ENCODE results near the gene POLD3.

The POLD3 gene

GRCh38 chr11:74673693-74674360 is 81.4 kb downstream of the POLD3 start:
- DNase-seq (ENCODE audit: low spot score) = no peak

- DNase-seq (ENCODE audit: low spot score) = no peak
These were observed 83.4 kb downstream of the POLD3 start for GRCh38 chr11:74675761-74676160.

DNA sequence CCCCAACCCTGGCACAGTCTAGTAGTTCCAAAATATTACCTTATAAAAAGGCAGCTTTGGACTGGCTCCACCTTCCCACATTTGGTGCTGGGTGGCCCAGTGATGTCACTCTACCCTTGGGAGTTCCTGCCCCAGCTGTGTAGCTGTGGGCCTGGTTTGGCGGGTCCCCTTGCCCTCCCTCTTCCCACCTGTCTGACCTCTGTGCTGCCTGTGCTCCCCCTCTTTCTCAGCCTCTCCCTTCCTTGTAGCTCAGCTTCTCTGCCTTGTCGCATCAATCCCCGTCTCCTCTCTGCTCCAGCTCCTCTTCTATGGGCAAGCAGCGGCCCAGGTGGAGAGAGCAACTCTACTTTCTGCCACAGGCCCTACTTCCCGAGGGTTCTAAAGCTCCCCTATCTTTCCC is 84.2 kb downstream of the POLD3 start:
- no peak for DNase-seq (ENCODE audit: low spot score)

GRCh38 chr11:74677131-74677530 is 84.7 kb downstream of the POLD3 start:
- no peak for DNase-seq (ENCODE audit: low spot score)

DNA sequence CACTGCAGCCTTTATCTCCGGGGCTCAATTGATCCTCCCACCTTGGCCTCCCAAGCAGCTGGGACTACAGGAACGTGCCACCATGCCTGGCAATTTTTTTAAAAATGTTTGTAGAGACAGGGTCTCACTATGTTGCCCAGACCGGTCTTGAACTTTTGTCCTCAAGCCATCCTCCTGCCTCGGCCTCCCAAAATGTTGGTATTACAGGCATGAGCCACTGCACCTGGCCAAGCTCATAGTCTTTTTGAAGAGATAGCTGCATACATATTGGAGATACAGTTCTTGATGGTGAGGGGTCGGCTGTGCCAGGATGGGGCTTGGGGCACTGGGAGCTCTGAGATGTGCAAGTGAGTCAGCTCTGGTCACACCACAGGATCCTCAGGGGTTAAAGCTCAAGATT is 85.7 kb downstream of the POLD3 start:
- DNase-seq (ENCODE audit: low spot score) = no peak

- no peak for DNase-seq (ENCODE audit: low spot score)
These were observed 86.5 kb downstream of the POLD3 start for GRCh38 chr11:74678591-74679512.

DNA sequence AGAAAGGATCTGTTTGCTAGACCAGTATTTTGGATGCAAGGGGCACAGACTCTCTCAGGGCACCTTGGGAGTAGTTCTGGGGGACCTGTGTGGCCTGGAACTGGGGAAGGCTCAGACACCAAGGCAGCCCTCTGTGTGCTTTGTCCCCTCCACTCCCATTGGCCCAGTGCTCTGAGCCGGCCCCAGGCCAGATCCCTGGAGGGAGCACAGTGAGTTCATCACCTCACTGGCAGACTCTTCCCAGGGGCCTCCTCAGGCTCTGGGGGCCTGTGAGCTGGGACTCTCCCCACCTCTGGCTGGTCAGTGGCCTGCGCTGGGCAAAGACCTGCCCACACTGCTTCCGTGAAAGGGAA is 87.1 kb downstream of the POLD3 start:
- no peak for DNase-seq (ENCODE audit: low spot score)

- no peak for DNase-seq (ENCODE audit: low spot score)
These were observed 87.8 kb downstream of the POLD3 start for GRCh38 chr11:74680035-74680671.

- no peak for DNase-seq (ENCODE audit: low spot score)
These were observed 88.5 kb downstream of the POLD3 start for GRCh38 chr11:74680703-74681531.

DNA sequence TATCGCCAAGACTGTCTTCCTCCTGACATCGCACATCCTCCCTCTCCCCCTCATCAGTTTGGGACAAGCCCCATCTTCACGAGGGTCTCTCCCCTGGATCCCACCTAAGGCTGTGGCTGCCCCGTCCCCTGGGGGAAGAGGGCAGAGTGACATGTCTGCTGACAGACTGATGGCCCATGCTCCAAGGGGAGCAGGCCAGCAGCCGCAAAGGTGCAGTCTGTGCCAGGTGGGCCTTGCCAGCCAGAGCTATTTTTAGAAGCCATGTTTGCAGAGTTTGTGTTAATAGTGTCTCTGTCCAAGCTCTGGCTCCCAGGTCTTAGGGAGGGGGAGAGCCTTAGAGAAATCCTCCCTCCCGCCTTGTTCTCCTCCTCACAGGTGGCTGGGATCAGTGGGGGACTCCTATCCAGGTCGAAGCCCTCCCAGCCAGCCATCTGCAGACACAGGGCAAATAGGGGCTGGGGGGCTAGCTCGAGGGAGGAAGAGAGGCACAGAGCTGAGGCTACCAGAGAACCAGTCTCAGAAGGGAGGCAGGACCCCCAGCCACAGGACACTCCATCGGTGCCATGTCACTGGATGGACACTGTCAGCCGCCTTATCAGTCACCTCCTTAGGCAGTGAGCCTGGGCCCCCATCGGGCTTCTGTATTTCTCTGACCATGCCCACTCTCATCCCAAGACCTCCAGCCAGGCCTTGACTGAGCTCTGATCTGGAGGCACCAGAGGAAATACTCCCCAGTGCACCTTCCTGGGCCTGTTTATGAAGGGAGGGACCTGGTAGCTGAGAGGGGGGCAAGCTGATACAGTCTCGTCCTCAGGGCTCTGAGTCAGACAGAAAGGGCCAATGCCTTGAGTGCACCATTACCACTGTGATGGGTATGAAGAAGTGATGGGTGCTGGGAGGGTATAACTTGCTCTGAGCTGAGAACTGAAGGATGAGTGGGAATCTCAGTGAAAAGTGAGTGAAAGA is 89.6 kb downstream of the POLD3 start:
- DNase-seq (ENCODE audit: low spot score) = no peak

DNA sequence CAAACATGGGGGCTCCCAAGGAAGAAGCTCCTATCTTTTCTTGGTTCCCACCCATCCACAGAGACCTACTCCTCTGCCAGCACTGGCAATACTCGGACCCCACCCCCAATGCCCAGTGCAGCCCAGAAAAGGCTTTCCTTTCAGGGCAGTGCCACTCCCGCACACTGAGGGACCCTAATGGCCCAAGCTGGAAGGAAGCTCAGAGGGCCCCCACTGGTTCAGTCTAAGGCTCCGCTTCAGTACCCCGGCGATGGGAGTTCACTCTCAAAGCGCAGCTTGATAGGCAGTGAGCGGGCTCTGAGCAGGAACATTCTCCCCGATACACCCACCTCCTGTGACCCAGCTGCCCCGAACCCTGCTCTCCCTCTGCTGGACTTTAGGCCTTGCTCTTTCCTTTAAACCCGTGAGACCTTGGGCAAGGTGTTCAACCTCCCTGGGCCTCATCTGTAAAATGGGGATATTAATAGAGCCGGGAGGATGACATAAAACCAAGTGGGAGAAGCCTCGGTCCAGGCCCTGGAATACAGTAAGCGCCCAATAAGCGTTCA is 90.4 kb downstream of the POLD3 start:
- no peak for DNase-seq (ENCODE audit: low spot score)

DNA sequence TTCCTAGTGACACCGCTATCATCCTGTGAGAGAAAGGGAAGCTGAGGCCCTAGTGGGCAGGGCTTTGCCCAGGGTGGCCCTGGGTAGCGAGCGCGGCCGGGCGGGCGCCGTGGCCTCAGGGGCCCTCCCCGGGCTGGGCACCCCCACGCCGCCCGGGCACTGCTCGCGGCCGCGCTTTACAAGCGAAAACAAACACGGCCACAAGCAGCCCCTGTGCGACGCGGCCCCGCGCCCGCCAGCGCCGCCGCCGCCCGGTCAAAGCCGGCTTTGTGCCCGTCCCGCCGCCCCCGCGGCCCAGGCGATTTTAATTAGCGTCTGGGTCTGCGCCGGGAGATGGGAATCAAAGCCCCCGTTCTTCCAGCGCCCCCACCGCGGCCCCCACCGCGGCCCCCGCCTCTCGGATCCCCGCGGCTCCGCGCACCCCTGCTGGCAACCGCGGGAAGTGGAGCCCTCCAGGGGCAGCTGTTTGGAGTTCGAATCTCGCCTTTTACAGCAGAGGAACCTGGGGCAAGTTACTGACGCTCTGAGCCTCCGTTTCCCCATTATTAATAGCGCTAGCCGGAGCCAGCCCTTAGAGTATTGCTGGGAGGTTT is 91.0 kb downstream of the POLD3 start:
- DNase-seq (ENCODE audit: low spot score) = peak; percentile 36

- no peak for DNase-seq (ENCODE audit: low spot score)
These were observed 91.6 kb downstream of the POLD3 start for GRCh38 chr11:74683941-74684481.

- DNase-seq (ENCODE audit: low spot score) = no peak
These were observed 92.3 kb downstream of the POLD3 start for GRCh38 chr11:74684661-74685060.

GRCh38 chr11:74685338-74685737 is 93.0 kb downstream of the POLD3 start:
- no peak for DNase-seq (ENCODE audit: low spot score)

DNA sequence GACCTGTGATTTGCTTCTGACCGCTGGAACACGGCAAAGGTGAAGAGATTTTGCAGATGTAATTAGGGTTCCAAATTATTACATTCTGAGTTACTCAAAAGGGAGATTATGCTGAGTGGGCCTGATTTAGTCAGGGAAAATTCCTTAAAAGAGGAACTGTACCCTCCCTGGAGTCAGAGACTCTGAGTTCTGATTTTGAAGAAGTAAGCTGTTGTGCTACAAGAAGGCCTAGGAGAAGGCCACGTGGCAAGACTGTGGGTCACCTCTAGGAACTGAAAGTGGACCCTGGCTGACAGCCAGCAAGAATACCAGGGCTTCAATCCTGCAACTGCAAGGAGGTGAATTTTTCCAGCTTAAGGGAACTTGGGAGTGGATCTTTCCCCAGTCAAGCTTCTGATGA is 93.5 kb downstream of the POLD3 start:
- no peak for DNase-seq (ENCODE audit: low spot score)

DNA sequence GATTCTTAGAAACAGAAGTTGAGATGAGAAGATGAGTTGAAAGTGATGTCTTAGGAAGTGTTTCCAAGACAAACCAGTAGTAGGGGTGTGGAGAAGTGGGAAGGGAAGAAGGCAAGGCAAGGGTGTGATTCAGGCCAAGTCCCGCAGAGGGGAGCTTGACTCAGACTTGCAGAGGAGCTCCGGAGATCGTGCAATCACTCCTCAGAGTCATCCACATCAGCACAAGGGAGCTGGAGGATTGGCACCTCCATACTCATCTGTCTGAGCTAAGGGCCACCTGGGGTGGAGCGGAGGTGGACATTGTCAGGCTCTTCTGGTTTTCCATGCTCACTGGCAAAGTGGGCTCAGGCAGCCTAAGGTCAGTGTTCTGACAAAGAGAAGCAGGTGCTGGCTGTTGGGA is 94.4 kb downstream of the POLD3 start:
- DNase-seq (ENCODE audit: low spot score) = no peak

DNA sequence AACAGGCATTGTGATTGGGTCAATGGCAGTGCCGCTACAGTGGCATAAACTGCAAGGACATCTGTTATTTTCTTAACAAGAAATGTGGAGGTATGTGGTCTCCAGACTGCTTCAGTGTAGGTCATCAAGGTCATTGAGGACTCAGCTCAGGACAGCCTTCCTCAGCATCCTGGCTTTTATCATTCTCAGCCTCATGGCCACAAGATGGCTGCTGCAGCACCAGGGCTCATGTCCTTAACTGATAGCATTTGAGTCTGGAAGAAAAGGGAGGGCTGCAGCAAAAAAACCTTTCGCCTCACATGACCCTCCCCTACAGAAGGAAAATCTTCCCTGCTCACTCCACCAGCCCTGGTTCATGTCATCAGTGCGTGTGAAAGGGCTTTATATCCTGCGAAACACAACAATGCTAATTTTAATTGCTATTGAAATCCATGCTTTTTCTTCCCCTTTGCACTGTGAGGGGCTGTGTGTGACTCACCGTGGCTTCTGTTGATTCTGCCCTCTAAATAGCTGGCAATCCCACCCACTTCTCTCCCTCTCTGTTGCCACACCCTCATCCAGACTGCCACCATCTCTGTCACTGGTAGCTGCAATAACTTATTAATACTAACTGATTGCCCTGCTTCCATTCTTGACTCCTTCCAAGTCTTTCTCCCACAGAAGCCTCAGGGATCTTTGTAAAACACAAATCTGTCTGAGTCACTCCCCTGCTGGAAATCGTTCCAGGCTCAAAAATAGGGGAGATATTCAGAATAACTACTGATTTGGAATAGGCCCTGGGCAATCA is 95.0 kb downstream of the POLD3 start:
- DNase-seq (ENCODE audit: low spot score) = no peak

GRCh38 chr11:74689666-74690065 is 97.3 kb downstream of the POLD3 start:
- no peak for DNase-seq (ENCODE audit: low spot score)
